K562 (cell line): ENCODE measurements around the gene TLX2. TPM values are rescaled to one million over a fixed set of nuclear protein-coding genes. Genes with fewer than 3 reads are reported as not detected.

Experiments used
- CBX8 ChIP-seq: fragments of 200-600 bp; sonication (generic); IDR thresholded peaks from 2 replicates; pipeline ENCODE4 v1.6.1; 2012; ENCODE audit warnings: borderline replicate concordance, mixed run types, low read depth, mild to moderate bottlenecking, moderate library complexity, mixed read lengths, low read length, control low read depth, inconsistent platforms; ENCODE audit not compliant: poor library complexity, severe bottlenecking; ENCODE audit errors: extremely low read depth
- CREM ChIP-seq: IDR thresholded peaks from 2 replicates; pipeline ENCODE4 v1.6.1; 2014; ENCODE audit warnings: antibody characterized with exemption, low read depth
- DMBX1 ChIP-seq: fragments of 250-450 bp; sonication (Bioruptor Pico); IDR thresholded peaks from 2 replicates; pipeline ENCODE4 v1.8.0; 2022; ENCODE audit warnings: inconsistent platforms, mild to moderate bottlenecking, moderate library complexity, borderline replicate concordance
- E2F1 ChIP-seq: sonication (generic); formaldehyde crosslinking; IDR thresholded peaks from 2 replicates; pipeline ENCODE4 v1.8.1; 2023; ENCODE audit warnings: mild to moderate bottlenecking, missing genetic modification reagents, moderate library complexity
- ESRRB ChIP-seq: fragments of 250-450 bp; sonication (Bioruptor Pico); IDR thresholded peaks from 2 replicates; pipeline ENCODE4 v1.5.0; 2020; ENCODE audit warnings: mild to moderate bottlenecking, moderate library complexity, borderline replicate concordance
- JUNB ChIP-seq: fragments of 450-650 bp; formaldehyde crosslinking; conservative IDR thresholded peaks from 2 replicates; pipeline ENCODE4 v1.4.0; 2020; ENCODE audit warnings: mild to moderate bottlenecking
- KHSRP ChIP-seq: fragments of 450-650 bp; IDR thresholded peaks from 2 replicates; pipeline ENCODE4 v1.6.1; 2017
- LCOR ChIP-seq: sonication (generic); formaldehyde crosslinking; IDR thresholded peaks from 2 replicates; pipeline ENCODE4 v1.8.0; 2022; ENCODE audit warnings: mild to moderate bottlenecking, missing genetic modification reagents
- MLX ChIP-seq, 2 experiments: fragments of 450-650 bp in 1 of 2; sonication (generic) in 1 of 2; formaldehyde crosslinking; conservative IDR thresholded peaks; 2 replicates each; pipeline versions ENCODE4 v1.4.0 to v1.8.1; 2020 to 2022; ENCODE audit warnings: mild to moderate bottlenecking in 1 of 2, missing genetic modification reagents in 1 of 2
- MTA1 ChIP-seq: fragments of 450-650 bp; IDR thresholded peaks from 2 replicates; pipeline ENCODE4 v1.6.1; 2017; ENCODE audit warnings: borderline replicate concordance
- RAD51 ChIP-seq: fragments of 450-650 bp; IDR thresholded peaks from 2 replicates; pipeline ENCODE4 v1.7.1; 2016; ENCODE audit warnings: low read depth, mild to moderate bottlenecking, borderline replicate concordance
- SRSF9 ChIP-seq: fragments of 200-400 bp; formaldehyde crosslinking; IDR thresholded peaks from 2 replicates; pipeline ENCODE4 v1.6.1; 2017; ENCODE audit warnings: low read depth, low read length, borderline replicate concordance
- TBP ChIP-seq: optimal IDR thresholded peaks from 2 replicates; pipeline ENCODE3; 2011; ENCODE audit warnings: low read depth, low read length, improper control_type of control experiment
- THAP12 ChIP-seq: fragments of 250-450 bp; sonication (Bioruptor Pico); IDR thresholded peaks from 2 replicates; pipeline ENCODE4 v1.9.0; 2021; ENCODE audit warnings: mild to moderate bottlenecking, inconsistent platforms
- YBX1 ChIP-seq: fragments of 450-650 bp; IDR thresholded peaks from 2 replicates; pipeline ENCODE4 v1.7.1; 2016; ENCODE audit warnings: mild to moderate bottlenecking
- ZBED1 ChIP-seq: IDR thresholded peaks from 2 replicates; pipeline ENCODE4 v1.6.1; 2014
- ZBTB17 ChIP-seq: fragments of 450-650 bp; formaldehyde crosslinking; IDR thresholded peaks from 2 replicates; pipeline ENCODE4 v1.4.0; 2020; ENCODE audit warnings: mild to moderate bottlenecking
- ZC3H4 ChIP-seq: sonication (generic); formaldehyde crosslinking; IDR thresholded peaks from 2 replicates; pipeline ENCODE4 v1.9.0; 2021; ENCODE audit warnings: missing genetic modification reagents, borderline replicate concordance
- ZFP36 ChIP-seq: fragments of 150-350 bp; IDR thresholded peaks from 2 replicates; pipeline ENCODE4 v1.6.1; 2018; ENCODE audit warnings: low read length, low read depth; ENCODE audit not compliant: partially characterized antibody
- ZFPM2 ChIP-seq: fragments of 250-450 bp; sonication (Bioruptor Pico); IDR thresholded peaks from 2 replicates; pipeline ENCODE4 v1.5.1; 2022; ENCODE audit warnings: mild to moderate bottlenecking
- ZNF280B ChIP-seq: fragments of 250-450 bp; sonication (Bioruptor Pico); IDR thresholded peaks from 2 replicates; pipeline ENCODE4 v1.5.1; 2021; ENCODE audit warnings: mild to moderate bottlenecking
- ZNF431 ChIP-seq: sonication (generic); formaldehyde crosslinking; IDR thresholded peaks from 2 replicates; pipeline ENCODE4 v1.8.0; 2022; ENCODE audit warnings: mild to moderate bottlenecking, missing genetic modification reagents
- ZNF561 ChIP-seq: fragments of 450-650 bp; formaldehyde crosslinking; conservative IDR thresholded peaks from 2 replicates; pipeline ENCODE4 v1.4.0; 2020; ENCODE audit warnings: mild to moderate bottlenecking, moderate library complexity
- ZNF696 ChIP-seq: fragments of 250-450 bp; sonication (Bioruptor Pico); conservative IDR thresholded peaks from 2 replicates; pipeline ENCODE4 v1.4.0; 2020; ENCODE audit warnings: mild to moderate bottlenecking, moderate library complexity
- polyA plus RNA-seq, 8 experiments: library from polyadenylated mRNA; depleted of rRNA in 4 of 8; stranded (reverse) in 5 of 8; unstranded in 3 of 8; fragments of >200 nt; fragmentation: Nextera tagmentation in 2 of 8; fragmentation: Illumina TruSeq in 1 of 8; extraction: Ambion mirVana in 2 of 8; extraction: Trizol in 1 of 8; gene quantifications; 2 replicates each; pipeline versions ENCODE4 v1.2.1 to v1.2.3, GENCODE V29; 2011 to 2014; ENCODE audit warnings: inconsistent platforms in 1 of 8, missing spikeins in 1 of 8
- total RNA-seq, 7 experiments: library from RNA; depleted of rRNA in 6 of 7; stranded (reverse); fragments of >200 nt in 6 of 7; fragmentation: Illumina TruSeq in 2 of 7; extraction: Trizol in 2 of 7; gene quantifications; 2 replicates each; pipeline versions ENCODE4 v1.2.1 to v1.2.3, GENCODE V29; 2011 to 2021; ENCODE audit warnings: low replicate concordance in 1 of 7

The TLX2 gene
- total and polyA plus RNA-seq, 9 of the 15 experiments (the other 6 are each of a cell fraction or from before 2014, with no cell fraction given): not detected

- no peak for TF ChIP-seq YBX1
- no peak for TF ChIP-seq JUNB (CRISPR knock-in tag)
- no peak for TF ChIP-seq ESRRB (CRISPR knock-in tag)
- TF ChIP-seq RAD51: no peak; the same call in 1 of the 2 replicates
- TF ChIP-seq LCOR (CRISPR knock-in tag): peak; percentile 80
- TF ChIP-seq ZC3H4 (CRISPR knock-in tag): no peak
- no peak for TF ChIP-seq MLX (CRISPR knock-in tag; conservative IDR thresholded peaks at IDR 0.05)
- TF ChIP-seq ZNF561: no peak
- TF ChIP-seq E2F1: 0 out of 2 replicates have a peak, but pooled peaks have one; percentile 25
- TF ChIP-seq TBP: peak; percentile 75
- TF ChIP-seq ZNF431 (CRISPR knock-in tag): no peak
- TF ChIP-seq CBX8: no peak
- TF ChIP-seq MTA1: no peak
- TF ChIP-seq SRSF9: no peak
- TF ChIP-seq CREM: peak; percentile 67
- TF ChIP-seq ZFP36: no peak
- TF ChIP-seq ZBTB17 (CRISPR knock-in tag): peak; percentile 75
- TF ChIP-seq ZFPM2 (CRISPR knock-in tag): no peak
- 0 out of 2 replicates have a peak, but pooled peaks have one; percentile 43 for TF ChIP-seq DMBX1 (CRISPR knock-in tag)
- TF ChIP-seq ZBED1: peak; percentile 81; the same call in 1 of the 2 replicates
- no peak for TF ChIP-seq ZNF280B (CRISPR knock-in tag)
- no peak for TF ChIP-seq KHSRP
- no peak for TF ChIP-seq ZNF696 (CRISPR knock-in tag)
- TF ChIP-seq THAP12: peak; percentile 40; the same call in 1 of the 2 replicates
These were observed 6.9 kb upstream of the TLX2 start, which contains the start of gene PCGF1 (continued) for GRCh38 chr2:74507145-74507925.
